Right cardiac atrium (tissue), 5 donors: ENCODE results near the gene NYAP2. TPM values are rescaled to one million over a fixed set of nuclear protein-coding genes. Genes with fewer than 3 reads are reported as not detected.
A peak's percentile ranks its signal among the peaks of the same experiment; 100 is the strongest.

ENCODE experiments used
- ATAC-seq, 2 donors: fragments of 200-7000 bp; cut with Tn5 transposase; one replicate each; pipeline versions ENCODE4 v1.8.0 to v1.9.1; 2020; ENCODE audit warnings: moderate library complexity in 2 of 2, mild to moderate bottlenecking in 1 of 2
- DNase-seq, 3 donors: peaks; one replicate each; pipeline ENCODE4 v3.0.0-alpha.2; 2020
- H3K27ac ChIP-seq: one replicate; pipeline ENCODE4 v1.5.1; 2013; ENCODE audit warnings: mild to moderate bottlenecking, low read length, control low read depth, moderate library complexity
- H3K27me3 ChIP-seq: one replicate; pipeline ENCODE4 v1.6.1; 2013; ENCODE audit not compliant: control insufficient read depth, insufficient read depth
- H3K4me1 ChIP-seq: one replicate; pipeline ENCODE4 v1.6.1; 2013; ENCODE audit warnings: low read length; ENCODE audit not compliant: control insufficient read depth, insufficient read depth
- H3K4me3 ChIP-seq: one replicate; pipeline ENCODE4 v1.5.1; 2013; ENCODE audit warnings: low read length, control low read depth
- H3K9me3 ChIP-seq: one replicate; pipeline ENCODE4 v1.6.1; 2013; ENCODE audit warnings: low read length; ENCODE audit not compliant: control insufficient read depth
- WGBS: extraction: QIAGEN DNeasy Blood & Tissue Kit; methylation state at CpG from one replicate; pipeline ENCODE4 v1.1.7; 2013; 5-methylcytosine and 5-hydroxymethylcytosine counted together
- intact Hi-C, 4 donors: fragments of 100-400 bp; cut with DNase I; formaldehyde crosslinking; loops; one replicate each; pipeline versions ENCODE4 v1.11.0 to v1.14.0; 2022 to 2023
- polyA plus RNA-seq: library from polyadenylated mRNA; stranded (reverse); fragments of 200-250 nt; gene quantifications from one replicate; pipeline ENCODE4 v1.2.3, GENCODE V29; 2013
- total RNA-seq, 4 donors: library from RNA; stranded (reverse); fragmentation: NEBNext Ultra II Directional; extraction: Animal tissue kit (Norgen Biotek cat#: 25700); gene quantifications; one replicate each; pipeline ENCODE4 v1.2.1, GENCODE V29; 2021
- donor health status: healthy with polysubstance abuse.
- donor health status: DM: no; HTN: yes; CAD: no.
- donor health status: DM: no; HTN: no; CAD: no.
- donor health status: DM: no; HTN: yes; CAD: no; lungs with severe emphysema.
- donor health status: DM: yes; HTN: yes; CAD: no.

NYAP2 gene
- total and polyA plus RNA-seq, 5 donors = not detected

- 62% methylated on average over 6 of the region's 6 CpGs for WGBS
- no peaks in the 10 kb centered on the region for H3K9me3 ChIP-seq
- H3K27me3 ChIP-seq = no peaks in the 10 kb centered on the region
- H3K4me1 ChIP-seq = no peaks in the 10 kb centered on the region
- H3K4me3 ChIP-seq = no peak overlapping the region
- H3K27ac ChIP-seq = no peak overlapping the region
- DNase-seq (no peak), ATAC-seq (no peak)
- intact Hi-C loops = no loop called here
Observed at GRCh38 chr2:225558399-225559071, 159.0 kb downstream of the NYAP2 start.

GRCh38 chr2:225559072-225559415 is 159.5 kb downstream of the NYAP2 start:
- Histone ChIP-seq H3K4me1 (no peaks in the 10 kb centered on the region), H3K27ac (no peak overlapping the region), H3K9me3 (no peaks in the 10 kb centered on the region), H3K4me3 (no peak overlapping the region), H3K27me3 (no peaks in the 10 kb centered on the region)
- ATAC-seq = no peak
- intact Hi-C loops = no loop called here
- DNase-seq = no peak
- WGBS = 33% methylated on average over 1 of the region's 1 CpG

DNA sequence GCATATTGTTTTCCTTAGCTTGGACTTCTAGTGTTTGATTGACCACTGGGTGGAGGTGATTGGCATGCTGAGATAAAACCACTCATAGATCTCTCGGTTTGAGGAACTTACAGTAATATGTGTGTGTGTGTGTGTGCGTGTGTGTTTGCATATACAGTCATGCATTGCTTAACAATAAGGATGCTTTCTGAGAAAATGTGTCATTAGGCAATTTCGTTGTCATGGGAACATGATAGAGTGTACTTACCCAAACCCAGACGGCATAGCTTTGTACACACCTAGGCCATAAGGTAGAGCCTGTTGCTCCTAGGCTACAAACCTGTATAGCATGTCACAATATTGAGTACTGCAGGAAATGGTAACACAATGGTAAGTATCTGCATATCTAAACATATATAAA is 167.3 kb downstream of the NYAP2 start:
- no peak for ATAC-seq
- intact Hi-C loops = no loop called here
- H3K27me3 ChIP-seq = no peaks in the 10 kb centered on the region
- no peaks in the 10 kb centered on the region for H3K4me1 ChIP-seq
- H3K4me3 ChIP-seq = no peak overlapping the region
- 64% methylated on average over 4 of the region's 4 CpGs for WGBS
- H3K9me3 ChIP-seq = no peaks in the 10 kb centered on the region
- H3K27ac ChIP-seq = no peak overlapping the region
- no peak for DNase-seq

- Histone ChIP-seq H3K27me3 (no peaks in the 10 kb centered on the region), H3K4me3 (no peak overlapping the region), H3K27ac (no peak overlapping the region), H3K4me1 (no peaks in the 10 kb centered on the region), H3K9me3 (no peaks in the 10 kb centered on the region)
- DNase-seq = no peak
- intact Hi-C loops = no loop called here
- no peak for ATAC-seq
Observed at GRCh38 chr2:225569995-225570394, 170.5 kb downstream of the NYAP2 start.

DNA sequence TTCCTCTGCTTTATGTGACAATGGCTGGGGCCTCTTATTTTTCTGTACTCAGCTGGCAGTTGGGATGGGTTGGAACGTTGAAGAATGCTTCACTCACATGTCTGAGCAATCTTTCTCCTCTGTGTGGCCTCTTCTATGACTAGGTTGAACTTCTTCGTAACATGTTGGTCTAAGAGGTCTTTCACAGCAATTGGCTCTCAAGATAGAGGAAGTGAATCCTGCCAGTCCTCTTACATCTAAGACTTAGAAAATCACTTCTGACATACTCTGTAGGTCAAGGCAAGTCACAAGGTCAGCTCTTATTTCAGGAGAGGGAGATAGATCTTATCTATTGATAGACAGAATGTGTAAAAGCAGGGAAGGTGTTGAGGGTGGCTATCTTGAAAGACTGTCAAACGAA is 174.1 kb downstream of the NYAP2 start:
- DNase-seq (no peak), ATAC-seq (no peak)
- H3K9me3 ChIP-seq = no peaks in the 10 kb centered on the region
- no peak overlapping the region for H3K27ac ChIP-seq
- no peaks in the 10 kb centered on the region for H3K27me3 ChIP-seq
- intact Hi-C loops = no loop called here
- no peak overlapping the region for H3K4me3 ChIP-seq
- no peaks in the 10 kb centered on the region for H3K4me1 ChIP-seq
- WGBS = 50% methylated on average over 3 of the region's 3 CpGs

GRCh38 chr2:225574582-225575138 is 175.2 kb downstream of the NYAP2 start:
- Histone ChIP-seq H3K27me3 (no peaks in the 10 kb centered on the region), H3K9me3 (no peaks in the 10 kb centered on the region), H3K4me3 (no peak overlapping the region), H3K27ac (no peak overlapping the region), H3K4me1 (no peaks in the 10 kb centered on the region)
- 72% methylated on average over 5 of the region's 5 CpGs for WGBS
- DNase-seq = no peak
- no peak for ATAC-seq
- intact Hi-C loops = no loop called here

- DNase-seq (no peak), ATAC-seq (no peak)
- H3K4me3 ChIP-seq = no peak overlapping the region
- H3K27me3 ChIP-seq = no peaks in the 10 kb centered on the region
- intact Hi-C loops = no loop called here
- no peak overlapping the region for H3K27ac ChIP-seq
- no peaks in the 10 kb centered on the region for H3K9me3 ChIP-seq
- no peaks in the 10 kb centered on the region for H3K4me1 ChIP-seq
Observed at GRCh38 chr2:225581135-225581534, 181.6 kb downstream of the NYAP2 start.

DNA sequence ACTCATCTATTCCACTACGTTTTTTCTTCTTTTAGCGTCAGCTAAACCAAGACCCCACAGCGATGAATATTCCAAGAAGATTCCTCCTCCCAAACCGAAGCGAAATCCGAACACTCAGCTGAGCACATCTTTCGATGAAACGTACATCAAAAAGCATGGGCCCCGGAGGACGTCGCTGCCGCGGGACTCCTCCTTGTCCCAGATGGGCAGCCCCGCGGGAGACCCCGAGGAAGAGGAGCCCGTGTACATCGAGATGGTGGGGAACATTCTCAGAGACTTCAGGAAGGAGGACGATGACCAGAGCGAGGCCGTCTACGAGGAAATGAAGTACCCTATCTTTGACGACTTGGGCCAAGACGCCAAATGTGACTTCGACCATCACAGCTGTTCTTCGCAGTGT is 182.4 kb downstream of the NYAP2 start:
- H3K27me3 ChIP-seq = no peaks in the 10 kb centered on the region
- WGBS = 91% methylated on average over 26 of the region's 26 CpGs
- no peak for ATAC-seq

DNA sequence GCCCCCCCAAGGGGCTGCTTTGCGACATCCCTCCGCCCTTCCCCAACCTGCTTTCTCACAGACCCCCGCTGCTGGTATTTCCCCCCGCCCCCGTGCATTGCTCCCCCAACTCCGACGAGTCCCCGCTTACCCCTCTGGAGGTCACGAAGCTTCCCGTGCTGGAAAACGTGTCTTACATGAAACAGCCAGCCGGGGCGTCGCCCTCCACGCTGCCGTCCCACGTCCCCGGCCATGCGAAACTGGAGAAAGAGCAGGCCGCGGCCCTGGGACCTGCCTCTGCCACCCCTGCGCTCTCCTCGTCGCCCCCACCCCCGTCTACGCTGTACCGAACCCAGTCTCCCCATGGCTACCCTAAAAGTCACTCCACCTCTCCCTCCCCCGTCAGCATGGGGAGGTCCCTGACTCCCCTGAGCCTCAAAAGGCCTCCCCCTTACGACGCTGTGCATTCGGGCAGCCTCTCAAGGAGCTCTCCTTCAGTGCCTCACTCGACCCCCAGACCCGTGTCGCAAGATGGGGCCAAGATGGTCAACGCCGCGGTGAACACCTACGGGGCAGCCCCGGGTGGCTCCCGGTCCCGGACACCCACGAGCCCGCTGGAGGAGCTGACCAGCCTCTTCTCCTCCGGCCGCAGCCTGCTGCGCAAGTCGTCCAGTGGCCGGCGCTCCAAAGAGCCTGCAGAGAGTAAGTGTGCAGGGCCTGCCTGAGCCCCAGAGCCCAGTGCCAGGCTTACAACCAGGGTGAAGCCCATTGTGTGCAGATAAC is 183.0 kb downstream of the NYAP2 start:
- H3K4me3 ChIP-seq = no peak overlapping the region
- no peak for ATAC-seq
- intact Hi-C loops = no loop called here
- no peaks in the 10 kb centered on the region for H3K4me1 ChIP-seq
- H3K27me3 ChIP-seq = no peaks in the 10 kb centered on the region
- no peaks in the 10 kb centered on the region for H3K9me3 ChIP-seq
- DNase-seq = peak; percentile 11 to 48 (median 37)
- no peak overlapping the region for H3K27ac ChIP-seq
- 92% methylated on average over 49 of the region's 49 CpGs for WGBS

More for the DNA sequence above, 182.4 kb downstream of the NYAP2 start:
- DNase-seq = peak in 1 of 3 donors; percentile 32
- H3K4me3 ChIP-seq = no peak overlapping the region
- no peaks in the 10 kb centered on the region for H3K9me3 ChIP-seq
- H3K4me1 ChIP-seq = no peaks in the 10 kb centered on the region
- intact Hi-C loops = no loop called here
- no peak overlapping the region for H3K27ac ChIP-seq

- intact Hi-C loops = no loop called here
- Histone ChIP-seq H3K27ac (no peak overlapping the region), H3K4me3 (no peak overlapping the region), H3K9me3 (no peaks in the 10 kb centered on the region), H3K4me1 (no peaks in the 10 kb centered on the region), H3K27me3 (no peaks in the 10 kb centered on the region)
- ATAC-seq (no peak), DNase-seq (no peak)
Observed at GRCh38 chr2:225584796-225585195, 185.3 kb downstream of the NYAP2 start.

- no peak for DNase-seq
- no peaks in the 10 kb centered on the region for H3K9me3 ChIP-seq
- WGBS = 82% methylated on average over 3 of the region's 3 CpGs
- ATAC-seq = no peak
- intact Hi-C loops = no loop called here
- H3K4me3 ChIP-seq = no peak overlapping the region
- no peaks in the 10 kb centered on the region for H3K27me3 ChIP-seq
- no peak overlapping the region for H3K27ac ChIP-seq
- no peaks in the 10 kb centered on the region for H3K4me1 ChIP-seq
Observed at GRCh38 chr2:225590932-225591331, 191.4 kb downstream of the NYAP2 start.
